Measurements from ENCODE around the gene ACTN2.

ACTN2 gene

GRCh38 chr1:236736761-236737160 lies 50.5 kb downstream of the ACTN2 start:
- Histone ChIP-seq H3K9me3 (ENCODE audit: control insufficient read depth, low read length) (no peaks in the 10 kb centered on the region), H3K36me3 (ENCODE audit: control insufficient read depth, insufficient read depth, low read length) (peaks cover 14% of the 10 kb centered on the region), H3K4me1 (ENCODE audit: control insufficient read depth, insufficient read depth, low read length, poor library complexity, severe bottlenecking) (peaks cover 7% of the 10 kb centered on the region), H3K27ac (ENCODE audit: low read depth, low read length, severe bottlenecking) (no peak overlapping the region), H3K4me3 (ENCODE audit: extremely low read depth, insufficient read depth, low read length, poor library complexity, severe bottlenecking) (no peak overlapping the region)
- 89 to 92% methylated on average over 12 to 14 of the region's 15 CpGs for WGBS, 2 experiments (ENCODE audit: insufficient coverage in 2 of 2)

- H3K9me3 ChIP-seq (ENCODE audit: control insufficient read depth, low read length): no peaks in the 10 kb centered on the region
- H3K4me1 ChIP-seq (ENCODE audit: control insufficient read depth, insufficient read depth, low read length, poor library complexity, severe bottlenecking): no peaks in the 10 kb centered on the region
- 68 to 80% methylated on average over 10 to 11 of the region's 11 CpGs for WGBS, 2 experiments (ENCODE audit: insufficient coverage in 2 of 2)
- no peak overlapping the region for H3K27ac ChIP-seq (ENCODE audit: low read depth, low read length, severe bottlenecking)
- H3K36me3 ChIP-seq (ENCODE audit: control insufficient read depth, insufficient read depth, low read length): peaks cover 12% of the 10 kb centered on the region
- no peak overlapping the region for H3K4me3 ChIP-seq (ENCODE audit: extremely low read depth, insufficient read depth, low read length, poor library complexity, severe bottlenecking)
These were observed 55.5 kb downstream of the ACTN2 start for GRCh38 chr1:236741753-236742152.

GRCh38 chr1:236742421-236743160 lies 56.3 kb downstream of the ACTN2 start:
- Histone ChIP-seq H3K9me3 (ENCODE audit: control insufficient read depth, low read length) (no peaks in the 10 kb centered on the region), H3K4me1 (ENCODE audit: control insufficient read depth, insufficient read depth, low read length, poor library complexity, severe bottlenecking) (no peaks in the 10 kb centered on the region), H3K4me3 (ENCODE audit: extremely low read depth, insufficient read depth, low read length, poor library complexity, severe bottlenecking) (no peak overlapping the region), H3K36me3 (ENCODE audit: control insufficient read depth, insufficient read depth, low read length) (peaks cover 7% of the 10 kb centered on the region), H3K27ac (ENCODE audit: low read depth, low read length, severe bottlenecking) (no peak overlapping the region)
- WGBS, 2 experiments (ENCODE audit: insufficient coverage in 2 of 2): 92 to 100% methylated on average over 6 to 9 of the region's 10 CpGs

GRCh38 chr1:236744533-236744932 lies 58.2 kb downstream of the ACTN2 start:
- H3K9me3 ChIP-seq (ENCODE audit: control insufficient read depth, low read length): no peaks in the 10 kb centered on the region
- WGBS, 2 experiments (ENCODE audit: insufficient coverage in 2 of 2): 92 to 94% methylated on average over 20 of the region's 22 CpGs
- no peak overlapping the region for H3K4me3 ChIP-seq (ENCODE audit: extremely low read depth, insufficient read depth, low read length, poor library complexity, severe bottlenecking)
- peaks cover 10% of the 10 kb centered on the region for H3K36me3 ChIP-seq (ENCODE audit: control insufficient read depth, insufficient read depth, low read length)
- no peak overlapping the region for H3K27ac ChIP-seq (ENCODE audit: low read depth, low read length, severe bottlenecking)
- no peaks in the 10 kb centered on the region for H3K4me1 ChIP-seq (ENCODE audit: control insufficient read depth, insufficient read depth, low read length, poor library complexity, severe bottlenecking)

GRCh38 chr1:236746785-236747184 lies 60.5 kb downstream of the ACTN2 start:
- peaks cover 20% of the 10 kb centered on the region for H3K36me3 ChIP-seq (ENCODE audit: control insufficient read depth, insufficient read depth, low read length)
- WGBS, 2 experiments (ENCODE audit: insufficient coverage in 2 of 2): 82 to 86% methylated on average over 3 to 5 of the region's 5 CpGs
- no peaks in the 10 kb centered on the region for H3K4me1 ChIP-seq (ENCODE audit: control insufficient read depth, insufficient read depth, low read length, poor library complexity, severe bottlenecking)
- H3K4me3 ChIP-seq (ENCODE audit: extremely low read depth, insufficient read depth, low read length, poor library complexity, severe bottlenecking): no peak overlapping the region
- no peaks in the 10 kb centered on the region for H3K9me3 ChIP-seq (ENCODE audit: control insufficient read depth, low read length)
- no peak overlapping the region for H3K27ac ChIP-seq (ENCODE audit: low read depth, low read length, severe bottlenecking)

- Histone ChIP-seq H3K4me3 (ENCODE audit: extremely low read depth, insufficient read depth, low read length, poor library complexity, severe bottlenecking) (no peak overlapping the region), H3K36me3 (ENCODE audit: control insufficient read depth, insufficient read depth, low read length) (peaks cover 20% of the 10 kb centered on the region)
These were observed 61.1 kb downstream of the ACTN2 start for GRCh38 chr1:236747311-236747985.

GRCh38 chr1:236748268-236748870 lies 62.1 kb downstream of the ACTN2 start:
- no peak overlapping the region for H3K27ac ChIP-seq (ENCODE audit: low read depth, low read length, severe bottlenecking)
- WGBS, 2 experiments (ENCODE audit: insufficient coverage in 2 of 2): 84 to 86% methylated on average over 3 of the region's 5 CpGs
- H3K4me1 ChIP-seq (ENCODE audit: control insufficient read depth, insufficient read depth, low read length, poor library complexity, severe bottlenecking): no peaks in the 10 kb centered on the region
- H3K36me3 ChIP-seq (ENCODE audit: control insufficient read depth, insufficient read depth, low read length): peaks cover 17% of the 10 kb centered on the region
- H3K9me3 ChIP-seq (ENCODE audit: control insufficient read depth, low read length): no peaks in the 10 kb centered on the region
- H3K4me3 ChIP-seq (ENCODE audit: extremely low read depth, insufficient read depth, low read length, poor library complexity, severe bottlenecking): no peak overlapping the region

More at GRCh38 chr1:236747311-236747985, 61.1 kb downstream of the ACTN2 start:
- H3K9me3 ChIP-seq (ENCODE audit: control insufficient read depth, low read length): no peaks in the 10 kb centered on the region
- H3K27ac ChIP-seq (ENCODE audit: low read depth, low read length, severe bottlenecking): no peak overlapping the region
- no peaks in the 10 kb centered on the region for H3K4me1 ChIP-seq (ENCODE audit: control insufficient read depth, insufficient read depth, low read length, poor library complexity, severe bottlenecking)
- 85 to 95% methylated on average over 6 of the region's 6 CpGs for WGBS, 2 experiments (ENCODE audit: insufficient coverage in 2 of 2)

- Histone ChIP-seq H3K27ac (ENCODE audit: low read depth, low read length, severe bottlenecking) (no peak overlapping the region), H3K4me1 (ENCODE audit: control insufficient read depth, insufficient read depth, low read length, poor library complexity, severe bottlenecking) (no peaks in the 10 kb centered on the region), H3K9me3 (ENCODE audit: control insufficient read depth, low read length) (no peaks in the 10 kb centered on the region), H3K36me3 (ENCODE audit: control insufficient read depth, insufficient read depth, low read length) (peaks cover 17% of the 10 kb centered on the region), H3K4me3 (ENCODE audit: extremely low read depth, insufficient read depth, low read length, poor library complexity, severe bottlenecking) (no peak overlapping the region)
- 100% methylated on average over 1 of the region's 3 CpGs; no CpG with 5 or more reads in 1 of the 2 experiments for WGBS, 2 experiments (ENCODE audit: insufficient coverage in 2 of 2)
These were observed 64.6 kb downstream of the ACTN2 start for GRCh38 chr1:236750928-236751327.

GRCh38 chr1:236751385-236751784 lies 65.1 kb downstream of the ACTN2 start:
- Histone ChIP-seq H3K4me1 (ENCODE audit: control insufficient read depth, insufficient read depth, low read length, poor library complexity, severe bottlenecking) (no peaks in the 10 kb centered on the region), H3K36me3 (ENCODE audit: control insufficient read depth, insufficient read depth, low read length) (peaks cover 17% of the 10 kb centered on the region), H3K27ac (ENCODE audit: low read depth, low read length, severe bottlenecking) (no peak overlapping the region), H3K9me3 (ENCODE audit: control insufficient read depth, low read length) (no peaks in the 10 kb centered on the region), H3K4me3 (ENCODE audit: extremely low read depth, insufficient read depth, low read length, poor library complexity, severe bottlenecking) (no peak overlapping the region)
- WGBS, 2 experiments (ENCODE audit: insufficient coverage in 2 of 2): 92 to 100% methylated on average over 5 to 15 of the region's 16 CpGs

- WGBS, 2 experiments (ENCODE audit: insufficient coverage in 2 of 2): 97% methylated on average over 3 of the region's 4 CpGs
- Histone ChIP-seq H3K27ac (ENCODE audit: low read depth, low read length, severe bottlenecking) (no peak overlapping the region), H3K4me1 (ENCODE audit: control insufficient read depth, insufficient read depth, low read length, poor library complexity, severe bottlenecking) (no peaks in the 10 kb centered on the region), H3K36me3 (ENCODE audit: control insufficient read depth, insufficient read depth, low read length) (peaks cover 17% of the 10 kb centered on the region), H3K4me3 (ENCODE audit: extremely low read depth, insufficient read depth, low read length, poor library complexity, severe bottlenecking) (no peak overlapping the region), H3K9me3 (ENCODE audit: control insufficient read depth, low read length) (no peaks in the 10 kb centered on the region)
These were observed 65.6 kb downstream of the ACTN2 start for GRCh38 chr1:236751935-236752334.

Data from mesodermal cell (in vitro differentiated cells).